HG02981 (cell line): Measurements from ENCODE around the gene MCUR1.
"Not testable (repeated sequence)": the region's sequence is repeated elsewhere in the genome, so short reads cannot be mapped to it uniquely, and the experiment has no call there.

Experiments
- ATAC-seq: cut with Tn5 transposase; IDR thresholded peaks from one replicate; pipeline ENCODE4 v1.9.1; 2021; ENCODE audit warnings: mild to moderate bottlenecking, moderate library complexity; ENCODE audit not compliant: unreplicated experiment

MCUR1 gene

DNA sequence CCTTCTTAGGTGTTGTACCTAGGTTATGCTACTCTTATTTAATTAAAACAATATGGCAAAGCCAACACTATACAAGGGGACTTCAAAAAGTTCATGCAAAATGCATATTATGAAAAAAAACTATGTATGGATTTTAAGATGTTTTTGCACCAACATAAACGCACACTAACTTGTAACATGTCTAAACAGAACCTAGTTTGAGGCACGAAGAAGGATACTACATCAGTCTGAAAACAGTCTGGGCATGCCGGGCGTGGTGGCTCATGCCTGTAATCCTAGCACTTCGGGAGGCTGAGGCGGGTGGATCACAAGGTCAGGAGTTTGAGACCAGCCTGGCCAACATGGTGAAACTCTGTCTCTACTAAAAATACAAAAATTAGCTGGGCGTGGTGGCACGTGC lies 34.2 kb downstream of the MCUR1 start:
- ATAC-seq, result not testable (repeated sequence)

GRCh38 chr6:13778028-13778427 lies 36.3 kb downstream of the MCUR1 start:
- no peak for ATAC-seq

DNA sequence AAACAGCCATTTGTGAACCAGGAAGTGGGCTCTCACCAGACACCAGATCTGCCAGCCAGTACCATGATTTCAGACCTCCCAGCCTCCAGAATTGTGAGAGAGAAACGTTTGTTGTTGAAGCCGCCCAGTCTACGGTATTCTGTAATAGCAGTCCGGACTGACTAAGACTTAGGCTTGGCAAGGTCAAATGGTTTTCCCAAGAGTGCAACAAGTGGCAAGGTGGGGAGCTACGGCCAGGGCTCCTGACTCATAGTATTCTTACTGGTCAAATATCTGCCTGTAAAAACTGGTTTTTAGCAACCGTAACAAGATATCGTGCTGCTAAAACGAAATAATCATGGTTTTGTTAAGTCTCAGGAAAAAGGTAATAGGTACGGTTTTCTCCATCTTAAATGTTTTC lies 37.8 kb downstream of the MCUR1 start:
- no peak for ATAC-seq

DNA sequence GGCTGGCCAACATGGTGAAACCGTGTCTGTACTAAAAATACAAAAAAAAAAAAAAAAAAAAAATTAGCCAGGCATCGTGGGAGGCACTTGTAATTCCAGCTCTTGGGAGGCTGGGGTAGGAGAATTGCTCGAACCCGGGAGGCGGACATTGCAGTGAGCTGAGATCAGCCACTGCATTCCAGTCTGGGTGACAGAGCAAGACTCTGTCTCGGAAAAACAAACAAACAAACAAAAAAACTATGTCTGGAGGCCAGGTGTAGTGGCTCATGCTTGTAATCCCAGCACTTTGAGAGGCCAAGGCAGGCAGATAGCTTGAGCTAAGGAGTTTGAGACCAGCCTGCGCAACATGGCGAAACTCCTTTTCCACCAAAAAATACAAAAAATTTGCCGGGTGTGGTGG lies 38.9 kb downstream of the MCUR1 start:
- not testable (repeated sequence) for ATAC-seq

- not testable (repeated sequence) for ATAC-seq
These were observed 41.9 kb downstream of the MCUR1 start for GRCh38 chr6:13772358-13773030.

GRCh38 chr6:13769655-13770053 lies 44.7 kb downstream of the MCUR1 start:
- ATAC-seq, result no peak

DNA sequence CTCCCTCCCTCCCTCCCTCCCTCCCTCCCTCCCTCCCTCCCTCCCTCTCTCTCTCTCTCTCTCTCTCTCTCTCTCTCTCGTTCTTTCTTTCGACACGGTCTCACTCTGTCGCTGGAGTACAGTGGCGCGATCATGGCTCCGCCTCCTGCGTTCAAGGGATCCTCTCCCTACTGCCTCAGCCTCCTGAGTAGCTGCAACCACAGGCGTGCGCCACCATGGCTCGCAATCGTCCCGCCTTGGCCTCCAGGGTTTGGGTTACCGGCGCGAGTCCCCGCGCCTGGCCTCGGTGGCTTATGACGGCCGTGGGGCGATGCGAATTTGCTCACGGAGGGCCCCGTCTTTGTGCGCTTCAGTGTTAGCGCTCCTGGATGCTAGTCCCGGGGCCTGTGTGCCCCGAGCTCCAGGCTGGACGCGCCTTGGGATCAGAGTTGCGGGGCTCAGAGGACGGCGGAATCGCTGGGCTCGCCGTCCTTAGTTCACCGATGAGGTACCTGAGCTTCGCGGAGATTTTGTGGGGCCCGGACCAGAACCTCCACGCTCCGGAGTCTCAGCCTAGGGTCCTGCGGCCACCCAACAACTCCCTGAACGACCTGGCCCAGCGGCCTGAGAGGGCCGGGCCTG lies 45.2 kb downstream of the MCUR1 start:
- no peak for ATAC-seq

GRCh38 chr6:13767121-13767808 lies 47.1 kb downstream of the MCUR1 start:
- ATAC-seq, result no peak

DNA sequence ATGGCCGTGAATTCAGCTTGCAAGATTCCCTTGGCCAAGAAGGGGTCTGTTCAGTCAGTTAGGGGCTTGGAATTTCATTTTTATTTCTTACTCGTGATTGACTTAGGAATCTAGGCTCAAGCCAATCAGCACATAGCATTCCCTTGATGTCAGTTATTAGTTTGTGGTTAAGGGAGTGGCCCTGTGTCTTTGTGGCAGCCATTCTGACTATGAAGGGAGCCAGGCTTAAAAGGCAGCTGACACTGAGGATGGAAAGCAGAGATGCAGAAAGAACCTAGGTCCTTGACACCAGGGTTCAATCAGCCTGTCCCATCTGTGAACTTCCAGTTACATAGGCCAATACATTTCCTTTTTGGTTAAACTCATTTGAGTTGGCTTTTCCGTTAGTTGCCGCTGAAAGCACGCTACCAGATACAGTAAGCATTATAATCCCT lies 48.1 kb downstream of the MCUR1 start:
- no peak for ATAC-seq

DNA sequence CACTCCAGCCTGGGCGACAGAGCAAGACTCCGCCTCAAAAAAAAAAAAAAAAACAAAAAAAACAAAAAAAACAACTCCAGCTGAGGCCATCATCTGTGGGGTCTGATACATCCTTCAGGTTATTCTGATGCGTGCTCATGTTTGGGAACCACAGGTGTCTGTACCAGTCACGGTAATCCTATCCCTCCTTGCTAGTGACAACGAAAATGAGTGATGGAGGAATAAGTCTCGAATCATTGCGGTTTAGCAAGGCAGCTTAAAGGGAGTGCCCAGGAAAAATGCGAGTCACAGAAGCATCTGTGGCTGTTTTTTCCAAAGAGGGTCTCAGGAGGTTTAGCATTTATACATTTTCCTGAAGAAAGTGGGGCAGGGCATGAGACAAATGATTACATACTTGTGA lies 48.8 kb downstream of the MCUR1 start:
- no peak for ATAC-seq

DNA sequence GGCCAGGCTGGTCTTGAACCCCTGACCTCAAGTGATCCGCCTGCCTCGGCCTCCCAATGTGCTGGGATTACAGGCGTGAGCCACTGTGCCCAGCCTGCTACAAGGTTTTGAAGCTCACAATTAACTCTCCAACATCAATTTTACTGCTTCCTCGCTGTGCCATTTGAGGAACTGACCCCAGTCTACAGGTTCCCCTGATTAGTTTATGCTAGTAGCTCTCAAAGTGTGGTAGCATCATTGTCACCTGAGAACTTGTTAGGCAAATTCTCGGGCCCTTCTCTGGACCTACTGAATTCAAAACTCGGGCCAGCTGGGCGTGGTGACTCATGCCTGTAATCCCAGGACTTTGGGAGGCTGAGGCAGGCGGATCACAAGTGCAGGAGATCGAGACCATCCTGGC lies 49.4 kb downstream of the MCUR1 start:
- no peak for ATAC-seq

DNA sequence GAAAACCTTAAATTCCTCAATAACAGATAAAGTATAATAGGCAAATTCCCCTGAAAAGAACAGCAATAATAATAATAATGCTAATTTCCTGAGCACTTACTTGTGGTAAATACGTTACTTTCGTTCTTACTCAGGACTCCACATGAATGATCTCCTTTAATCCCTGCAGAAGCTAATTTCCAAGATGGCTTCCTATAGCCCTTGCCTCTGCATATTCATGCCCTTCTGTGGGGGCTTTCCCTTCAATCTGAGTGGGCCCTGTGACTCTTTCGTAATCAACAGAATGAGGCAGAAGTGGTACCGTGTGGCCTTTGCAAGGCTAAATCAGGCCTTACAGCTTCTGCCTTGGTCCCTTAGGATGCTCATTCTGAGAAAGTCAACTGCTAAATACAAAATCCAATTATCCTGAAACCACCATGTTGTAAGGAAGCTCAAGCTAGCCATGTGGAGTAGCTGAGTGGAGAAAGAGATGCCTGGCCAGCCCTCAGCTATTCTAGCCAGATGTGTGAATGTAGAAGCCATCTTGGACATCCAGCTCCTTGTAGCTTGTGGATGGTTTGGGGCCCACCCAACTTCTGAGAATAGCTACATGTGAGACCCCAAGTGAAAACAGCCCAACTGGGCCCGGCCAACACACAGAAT lies 50.5 kb downstream of the MCUR1 start:
- no peak for ATAC-seq

DNA sequence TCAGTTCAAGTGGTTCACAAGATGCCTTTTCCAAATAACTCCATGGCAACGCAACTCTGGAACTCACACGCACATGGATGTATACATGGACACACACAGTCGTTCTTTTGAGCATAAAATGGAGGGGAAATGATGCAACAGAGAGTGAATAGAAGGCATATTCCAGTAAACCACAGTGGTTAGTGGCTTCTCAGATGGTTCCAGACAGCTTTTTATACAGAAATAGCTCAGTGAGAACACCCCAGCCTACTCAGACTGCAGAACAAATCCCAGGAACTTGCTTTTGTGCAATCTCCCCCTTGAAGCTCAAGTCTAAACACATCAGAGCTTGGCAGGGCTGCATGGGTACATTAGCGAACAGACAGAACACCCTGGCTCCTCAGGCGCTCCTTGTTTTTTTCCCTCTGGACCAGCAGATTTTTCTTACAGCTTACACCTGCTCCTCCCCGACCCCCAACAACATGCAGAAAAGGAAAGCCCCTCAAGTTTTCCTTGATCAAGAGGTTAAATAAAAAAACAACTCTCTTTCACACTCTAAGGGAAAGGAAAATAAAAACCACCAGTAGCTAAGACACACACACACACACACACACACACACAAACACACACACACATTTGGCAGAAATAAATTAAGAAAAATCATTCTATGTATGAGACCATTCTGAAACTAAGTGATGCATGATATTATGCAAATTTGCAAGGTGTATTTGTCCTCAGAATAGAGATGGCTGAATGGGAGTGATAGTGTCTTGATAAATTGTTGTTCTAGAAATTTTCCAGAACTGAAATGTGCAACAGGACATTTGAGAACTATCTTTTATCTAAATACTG lies 51.5 kb downstream of the MCUR1 start:
- no peak for ATAC-seq

DNA sequence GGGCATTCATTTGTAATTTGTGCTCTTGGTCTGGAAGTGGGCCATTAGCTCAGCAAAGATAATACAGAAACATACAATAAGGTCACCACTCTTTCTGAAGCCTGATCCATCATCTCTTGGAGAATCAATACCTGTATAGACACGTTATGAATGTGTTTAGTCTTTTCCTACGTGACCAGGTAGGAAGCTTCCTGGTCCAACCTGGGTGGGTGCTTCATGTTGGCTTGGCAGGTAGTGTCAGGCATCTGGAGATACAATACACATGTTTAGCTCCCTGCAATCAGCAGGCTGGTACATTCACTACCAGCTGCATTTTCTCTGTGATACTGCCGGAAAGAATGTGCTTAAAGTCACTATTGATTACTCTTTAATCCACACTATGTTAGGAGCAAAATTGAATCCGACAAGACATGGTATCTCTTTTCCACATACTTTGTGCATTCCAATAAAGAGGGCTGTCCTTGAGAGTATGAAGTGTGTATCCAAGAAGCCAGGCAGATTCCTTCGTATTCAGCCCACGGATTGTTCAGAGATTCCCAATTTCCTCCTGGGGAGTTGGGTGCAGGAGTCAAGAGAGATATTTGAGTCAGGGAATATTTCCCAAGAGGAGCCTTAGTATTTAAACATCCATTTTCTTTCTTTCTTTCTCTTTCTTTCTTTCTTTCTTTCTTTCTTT lies 52.9 kb downstream of the MCUR1 start:
- ATAC-seq, result no peak

DNA sequence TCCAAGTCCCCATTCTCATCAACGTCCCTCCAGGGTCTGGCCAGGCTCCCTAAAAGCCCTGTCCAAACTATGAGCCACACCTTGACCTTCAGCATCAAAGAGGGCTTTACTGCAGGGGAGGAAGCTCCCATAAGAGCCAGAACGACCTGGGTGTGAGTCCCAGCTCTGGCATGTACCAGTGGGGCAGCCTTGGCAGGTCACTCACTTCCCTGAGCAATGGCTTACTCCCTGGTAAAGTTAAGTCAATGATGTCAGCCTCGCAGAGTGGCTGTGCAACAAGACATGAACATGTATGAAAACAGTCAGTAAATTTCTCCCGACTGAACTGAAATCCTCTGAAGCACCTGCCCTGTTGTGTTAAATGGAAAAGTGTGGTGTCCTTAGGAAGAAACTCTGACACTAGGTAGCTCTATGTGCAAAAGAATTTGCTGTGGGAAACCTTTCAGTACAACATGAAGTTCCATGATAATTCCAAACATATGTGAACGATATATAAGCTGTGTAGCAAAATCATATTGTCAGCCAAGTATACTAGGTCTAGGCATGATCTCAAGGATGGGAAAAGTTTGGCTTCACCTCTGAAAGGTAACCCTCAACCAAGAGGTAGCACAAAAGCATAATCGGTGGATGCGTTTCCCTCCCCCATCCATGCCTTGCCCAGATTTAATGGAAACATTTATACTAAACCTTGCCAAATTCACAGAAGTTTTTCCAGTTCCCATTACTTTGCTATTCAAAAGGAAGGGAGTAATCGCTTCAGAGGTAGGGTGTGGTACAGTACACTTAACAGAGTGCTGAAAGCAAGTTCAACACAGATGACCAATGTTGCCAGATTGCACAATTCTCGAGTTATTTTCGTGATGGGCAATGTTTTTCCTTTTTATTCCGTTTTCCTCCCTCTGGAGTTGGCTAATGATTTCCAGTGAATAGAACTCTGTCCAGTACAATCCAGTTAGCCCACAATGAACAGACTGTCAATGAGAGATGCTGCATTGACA lies 53.8 kb downstream of the MCUR1 start:
- ATAC-seq, result no peak

GRCh38 chr6:13759025-13759424 lies 55.3 kb downstream of the MCUR1 start:
- ATAC-seq, result no peak

DNA sequence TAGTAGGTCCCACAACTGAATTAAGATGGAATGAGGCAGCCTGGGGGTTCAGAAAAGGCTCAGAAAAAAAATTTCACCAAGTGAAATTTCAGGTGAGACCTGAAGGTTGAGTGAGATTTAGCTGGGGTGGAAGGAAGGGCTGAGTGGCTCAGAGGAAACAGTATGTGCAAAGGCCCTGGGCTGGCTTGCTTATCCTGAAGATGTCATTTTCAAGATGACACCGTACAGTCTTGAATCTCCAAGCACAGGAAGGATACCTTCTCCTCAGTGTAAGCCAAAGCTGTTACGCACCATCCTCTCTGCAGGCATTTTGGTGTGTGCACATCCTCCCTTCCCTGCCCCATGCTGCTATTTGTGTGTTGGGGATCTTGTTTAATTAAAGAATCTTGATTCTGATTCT lies 59.7 kb downstream of the MCUR1 start:
- ATAC-seq, result no peak

- no peak for ATAC-seq
These were observed 70.6 kb downstream of the MCUR1 start for GRCh38 chr6:13743736-13744127.
